PFSK-1 (cell line): ENCODE data around the gene ZNF277.

ENCODE experiments used
- POLR2AphosphoS5 ChIP-seq: IDR thresholded peaks from 2 replicates; pipeline ENCODE4 v1.6.1; 2012; ENCODE audit warnings: low read depth, mild to moderate bottlenecking, control low read depth, low read length, moderate library complexity
- REST ChIP-seq, 2 experiments: IDR thresholded peaks; 2 replicates each; pipeline versions ENCODE4 v1.6.1 to v1.8.0; 2011 to 2012; ENCODE audit warnings: low read depth in 2 of 2, low read length in 2 of 2, control low read depth in 1 of 2, inconsistent platforms in 1 of 2, mild to moderate bottlenecking in 1 of 2, moderate library complexity in 1 of 2; ENCODE audit not compliant: insufficient read depth in 1 of 2
- SIN3A ChIP-seq: IDR thresholded peaks from 2 replicates; pipeline ENCODE4 v1.6.1; 2012; ENCODE audit warnings: mild to moderate bottlenecking, low read length, moderate library complexity, borderline replicate concordance; ENCODE audit not compliant: insufficient read depth
- TAF1 ChIP-seq: IDR thresholded peaks from 2 replicates; pipeline ENCODE4 v1.6.1; 2012; ENCODE audit warnings: low read length, control low read depth, borderline replicate concordance; ENCODE audit not compliant: insufficient read depth

GRCh38 chr7:112390167-112390566 lies 183.7 kb downstream of the ZNF277 start:
- TF ChIP-seq POLR2AphosphoS5 (no peak), REST (IDR thresholded peaks at IDR 0.05; ENCODE audit: insufficient read depth in 1 of 2, low read depth in 2 of 2, low read length in 2 of 2) (no peak), TAF1 (no peak), SIN3A (no peak)
